ENCODE results near the gene TERF2IP.

TERF2IP gene

GRCh38 chr16:75635036-75635435 lies 12.5 kb upstream of the TERF2IP start:
- DNase-seq (ENCODE audit: low read depth in 3 of 3): no peak

GRCh38 chr16:75640598-75640997 lies 7.0 kb upstream of the TERF2IP start:
- no peak for DNase-seq (ENCODE audit: low read depth in 3 of 3)

GRCh38 chr16:75644240-75645012 lies 3.1 kb upstream of the TERF2IP start:
- no peak for DNase-seq (ENCODE audit: low read depth in 3 of 3)

GRCh38 chr16:75647112-75647491 lies 471 bp upstream of the TERF2IP start:
- DNase-seq (ENCODE audit: low read depth in 3 of 3): no peak

GRCh38 chr16:75648265-75649076 lies 898 bp downstream of the TERF2IP start:
- DNase-seq (ENCODE audit: low read depth in 3 of 3): peak; percentile 65 to 84 (median 77)

- DNase-seq (ENCODE audit: low read depth in 3 of 3): no peak
Observed at GRCh38 chr16:75653922-75654321, 6.3 kb downstream of the TERF2IP start.

- no peak for DNase-seq (ENCODE audit: low read depth in 3 of 3)
Observed at GRCh38 chr16:75658175-75658574, 10.6 kb downstream of the TERF2IP start.

GRCh38 chr16:75660321-75660720 lies 12.7 kb downstream of the TERF2IP start:
- DNase-seq (ENCODE audit: low read depth in 3 of 3): no peak

- DNase-seq (ENCODE audit: low read depth in 3 of 3): no peak
Observed at GRCh38 chr16:75660726-75661302, 13.2 kb downstream of the TERF2IP start.

GRCh38 chr16:75667503-75667902 lies 19.9 kb downstream of the TERF2IP start:
- DNase-seq (ENCODE audit: low read depth in 3 of 3): no peak

GRCh38 chr16:75676909-75677308 lies 29.3 kb downstream of the TERF2IP start, which contains the start of gene CPHXL2:
Gene CPHXL2, minus strand, starts transcription at chr16:75677009. Its CDS starts 10 bp downstream, at chr16:75676999.
- DNase-seq (ENCODE audit: low read depth in 3 of 3): no peak

- DNase-seq (ENCODE audit: low read depth in 3 of 3): no peak
Observed at GRCh38 chr16:75679366-75679765, 31.8 kb downstream of the TERF2IP start.

GRCh38 chr16:75682308-75682707 lies 34.7 kb downstream of the TERF2IP start:
- no peak for DNase-seq (ENCODE audit: low read depth in 3 of 3)

- no peak for DNase-seq (ENCODE audit: low read depth in 3 of 3)
Observed at GRCh38 chr16:75687361-75687760, 39.8 kb downstream of the TERF2IP start.

GRCh38 chr16:75695708-75696107 lies 48.1 kb downstream of the TERF2IP start:
- no peak for DNase-seq (ENCODE audit: low read depth in 3 of 3)

- no peak for DNase-seq (ENCODE audit: low read depth in 3 of 3)
Observed at GRCh38 chr16:75697571-75697970, 50.0 kb downstream of the TERF2IP start.

GRCh38 chr16:75701361-75701760 lies 53.8 kb downstream of the TERF2IP start, which contains the start of gene DUXB:
Gene DUXB, minus strand, starts transcription at chr16:75701461. Its CDS starts 43 bp downstream, at chr16:75701418.
- DNase-seq (ENCODE audit: low read depth in 3 of 3): no peak

GRCh38 chr16:75702242-75702641 lies 54.7 kb downstream of the TERF2IP start:
- DNase-seq (ENCODE audit: low read depth in 3 of 3): no peak

GRCh38 chr16:75703306-75703705 lies 55.7 kb downstream of the TERF2IP start:
- DNase-seq (ENCODE audit: low read depth in 3 of 3): no peak

Measured in stimulated activated CD4-positive, alpha-beta T cell treated with anti-CD3 and anti-CD28 coated beads, TNF-alpha, amount 100 ng/mL, for 24 hours (primary cell).